ENCODE results near the gene P4HA1.
"Not testable (repeated sequence)": the region's sequence is repeated elsewhere in the genome, so short reads cannot be mapped to it uniquely, and the experiment has no call there.

Gene P4HA1

DNA sequence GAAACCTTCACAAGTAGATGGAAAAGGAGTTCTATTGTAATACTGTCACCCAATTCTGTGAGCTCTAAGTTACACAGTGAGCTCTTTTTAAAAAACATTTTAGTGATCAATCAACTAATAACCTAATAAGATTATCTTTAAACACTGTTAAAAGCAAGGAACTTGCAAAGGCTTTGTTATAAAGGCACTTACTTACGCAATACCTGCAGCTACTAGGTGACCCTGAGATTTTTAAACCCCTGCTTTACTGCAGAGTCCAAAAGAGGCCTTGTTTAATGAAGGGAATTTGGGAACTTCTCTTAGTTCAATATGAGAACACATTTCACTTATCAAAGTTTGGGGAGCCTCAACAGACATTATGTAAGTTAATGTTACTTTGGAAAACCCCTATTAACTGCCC is 53.3 kb downstream of the P4HA1 start:
- no peak for DNase-seq (ENCODE audit: low spot score)

DNA sequence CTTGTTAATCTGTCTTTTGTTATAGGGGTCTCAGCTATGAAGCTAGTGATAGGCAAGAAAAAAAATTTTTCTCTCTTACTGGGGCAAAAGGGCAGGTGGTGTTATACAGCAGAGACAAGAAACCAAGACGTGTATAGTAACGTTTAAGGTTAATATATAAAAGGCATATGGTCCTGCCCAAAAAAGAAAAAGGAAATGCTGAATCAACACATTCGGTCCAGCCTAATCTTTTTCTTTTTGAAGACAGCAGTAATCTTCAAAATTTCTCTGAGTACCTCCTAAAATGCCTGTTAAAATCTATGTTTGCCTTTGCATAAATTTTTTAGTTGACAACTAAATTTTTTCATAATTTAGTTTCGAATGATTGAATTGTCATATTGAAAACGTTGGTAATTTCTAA is 54.5 kb downstream of the P4HA1 start:
- DNase-seq (ENCODE audit: low spot score) = no peak

DNA sequence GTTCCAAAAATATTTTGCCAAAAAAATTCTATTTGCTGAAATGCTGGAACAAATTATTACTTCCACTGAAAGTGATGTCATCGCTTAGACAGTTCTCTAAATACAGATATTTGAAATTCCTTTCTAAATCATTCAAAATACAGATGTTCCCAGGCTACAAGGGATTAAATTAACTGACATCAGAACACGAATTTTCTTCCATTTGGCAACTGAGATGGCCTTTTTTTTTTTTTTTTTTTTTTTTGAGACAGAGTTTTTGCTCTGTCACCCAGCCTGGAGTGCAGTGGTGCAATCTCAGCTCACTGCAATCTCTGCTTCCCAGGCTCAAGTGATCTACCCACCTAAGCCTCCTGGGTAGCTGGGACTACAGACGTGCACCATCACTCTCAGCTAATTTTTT is 57.0 kb downstream of the P4HA1 start:
- no peak for DNase-seq (ENCODE audit: low spot score)

DNA sequence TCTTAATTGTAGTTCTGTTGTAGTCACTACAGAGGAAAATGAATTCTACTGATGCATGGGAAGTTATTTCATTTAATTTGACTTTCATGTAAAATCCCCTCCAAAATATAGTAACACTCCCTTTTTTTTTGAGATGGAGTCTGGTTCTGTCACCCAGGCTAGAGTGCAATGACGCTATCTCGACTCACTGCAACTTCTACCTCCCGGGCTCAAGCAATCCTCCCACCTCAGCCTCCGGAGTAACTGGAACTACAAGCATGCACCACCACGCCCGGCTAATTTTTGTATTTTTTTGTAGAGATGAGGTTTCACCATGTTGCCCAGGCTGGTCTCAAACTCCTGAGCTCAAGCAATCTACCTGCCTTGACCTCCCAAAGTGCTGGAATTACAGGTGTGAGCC is 60.4 kb downstream of the P4HA1 start:
- not testable (repeated sequence) for DNase-seq (ENCODE audit: low spot score)

DNA sequence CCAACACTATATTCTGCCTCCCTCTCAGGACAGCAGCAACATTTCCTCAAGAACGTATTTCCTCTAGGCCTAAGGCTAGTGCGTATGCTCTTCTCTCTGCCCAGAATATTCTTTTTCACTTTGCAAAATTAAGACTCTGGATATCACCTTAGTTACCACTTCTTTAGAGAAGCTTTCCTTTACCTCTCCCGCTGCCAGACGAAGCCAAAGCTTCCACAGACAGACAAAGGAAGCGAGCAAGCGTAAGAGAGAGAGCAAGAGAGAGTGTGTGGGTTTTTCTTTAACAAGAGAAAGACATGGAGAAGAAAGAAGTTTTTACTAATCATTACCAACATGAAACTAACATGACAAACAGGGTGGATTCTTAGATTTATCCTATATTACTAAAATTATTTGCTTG is 64.1 kb downstream of the P4HA1 start:
- DNase-seq (ENCODE audit: low spot score) = no peak

DNA sequence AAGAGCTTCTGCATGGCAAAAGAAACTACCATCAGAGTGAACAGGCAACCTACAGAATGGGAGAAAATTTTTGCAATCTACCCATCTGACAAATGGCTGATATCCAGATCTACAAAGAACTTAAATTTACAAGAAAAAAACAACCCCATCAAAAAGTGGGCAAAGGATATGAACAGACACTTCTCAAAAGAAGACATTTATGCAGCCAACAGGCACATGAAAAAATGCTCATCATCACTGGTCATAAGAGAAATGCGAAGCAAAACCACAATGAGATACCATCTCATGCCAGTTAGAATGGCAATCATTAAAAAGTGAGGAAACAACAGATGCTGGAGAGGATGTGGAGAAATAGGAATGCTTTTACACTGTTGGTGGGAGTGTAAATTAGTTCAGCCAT is 70.0 kb downstream of the P4HA1 start:
- not testable (repeated sequence) for DNase-seq (ENCODE audit: low spot score)

DNA sequence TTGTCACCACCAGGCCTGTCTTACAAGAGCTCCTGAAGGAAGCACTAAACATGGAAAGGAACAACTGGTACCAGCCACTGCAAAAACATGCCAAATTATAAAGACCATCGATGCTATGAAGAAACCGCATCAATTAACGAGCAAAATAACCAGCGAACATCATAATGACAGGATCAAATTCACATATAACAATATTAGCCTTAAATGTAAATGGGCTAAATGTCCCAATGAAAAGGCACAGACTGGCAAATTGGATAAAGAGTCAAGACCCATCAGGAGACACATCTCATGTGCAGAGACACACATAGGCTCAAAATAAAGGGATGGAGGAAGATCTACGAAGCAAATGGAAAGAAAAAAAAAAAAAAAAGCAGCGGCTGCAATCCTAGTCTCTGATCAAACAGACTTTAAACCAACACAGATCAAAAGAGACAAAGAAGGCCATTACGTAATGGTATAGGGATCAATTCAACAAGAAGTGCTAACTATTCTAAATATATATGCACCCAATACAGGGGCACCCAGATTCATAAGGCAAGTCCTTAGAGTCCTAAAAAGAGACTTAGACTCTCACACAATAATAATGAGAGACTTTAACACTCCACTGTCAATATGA is 73.1 kb downstream of the P4HA1 start:
- not testable (repeated sequence) for DNase-seq (ENCODE audit: low spot score)

DNA sequence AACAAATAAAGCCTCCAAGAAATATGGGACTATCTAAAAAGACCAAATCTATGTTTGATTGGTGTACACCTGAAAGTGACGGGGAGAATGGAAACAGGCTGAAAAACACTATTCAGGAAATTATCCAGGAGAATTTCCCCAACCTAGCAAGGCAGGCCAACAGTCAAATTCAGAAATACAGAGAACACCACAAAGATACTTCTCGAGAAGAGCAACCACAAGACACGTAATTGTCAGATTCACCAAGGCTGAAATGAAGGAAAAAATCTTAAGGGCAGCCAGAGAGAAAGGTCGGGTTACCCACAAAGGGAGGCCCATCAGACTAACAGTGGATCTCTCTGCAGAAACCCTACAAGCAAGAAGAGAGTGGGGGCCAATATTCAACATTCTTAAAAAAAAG is 73.7 kb downstream of the P4HA1 start:
- not testable (repeated sequence) for DNase-seq (ENCODE audit: low spot score)

DNA sequence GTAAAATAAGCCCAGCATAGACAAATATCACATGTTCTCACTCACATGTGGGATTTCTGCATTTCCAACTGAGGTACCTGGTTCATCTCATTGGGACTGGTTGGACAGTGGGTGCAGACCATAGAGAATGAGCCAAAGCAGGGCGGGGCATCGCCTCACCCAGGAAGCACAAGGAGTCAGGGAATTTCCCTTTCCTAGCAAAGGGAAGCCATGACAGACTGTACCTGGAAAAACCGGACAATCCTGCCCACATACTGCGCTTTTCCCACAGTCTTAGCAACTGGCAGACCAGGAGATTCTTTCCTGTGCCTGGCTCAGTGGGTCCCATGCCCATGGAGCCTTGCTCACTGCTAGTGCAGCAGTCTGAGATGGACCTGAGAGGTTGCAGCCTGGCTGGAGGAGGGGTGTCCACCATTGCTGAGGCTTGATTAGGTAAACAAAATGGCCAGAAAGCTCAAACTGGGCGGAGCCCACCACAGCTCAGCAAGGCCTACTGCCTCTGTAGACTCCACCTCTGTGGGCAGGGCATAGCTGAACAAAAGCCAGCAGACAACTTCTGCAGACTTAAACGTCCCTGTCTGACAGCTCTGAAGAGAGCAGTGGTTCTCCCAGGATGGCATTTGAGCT is 75.0 kb downstream of the P4HA1 start:
- not testable (repeated sequence) for DNase-seq (ENCODE audit: low spot score)

DNA sequence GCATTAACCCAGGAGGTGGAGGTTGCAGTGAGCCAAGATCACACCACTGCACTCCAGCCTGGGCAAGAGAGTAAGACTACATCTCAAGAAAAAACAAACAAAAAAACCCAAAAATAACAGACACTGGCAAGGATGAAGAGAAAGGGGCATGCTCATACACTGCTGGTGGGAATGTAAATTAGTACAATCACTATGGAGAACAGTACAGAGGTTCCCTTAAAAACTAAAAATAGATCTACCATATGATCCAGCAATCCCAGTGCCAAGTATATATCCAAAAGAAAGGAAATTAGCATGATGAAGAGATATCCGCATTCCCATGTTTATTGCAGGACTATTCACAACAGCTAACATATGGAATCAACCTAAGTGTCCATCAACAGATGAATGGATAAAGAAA is 75.6 kb downstream of the P4HA1 start:
- no peak for DNase-seq (ENCODE audit: low spot score)

DNA sequence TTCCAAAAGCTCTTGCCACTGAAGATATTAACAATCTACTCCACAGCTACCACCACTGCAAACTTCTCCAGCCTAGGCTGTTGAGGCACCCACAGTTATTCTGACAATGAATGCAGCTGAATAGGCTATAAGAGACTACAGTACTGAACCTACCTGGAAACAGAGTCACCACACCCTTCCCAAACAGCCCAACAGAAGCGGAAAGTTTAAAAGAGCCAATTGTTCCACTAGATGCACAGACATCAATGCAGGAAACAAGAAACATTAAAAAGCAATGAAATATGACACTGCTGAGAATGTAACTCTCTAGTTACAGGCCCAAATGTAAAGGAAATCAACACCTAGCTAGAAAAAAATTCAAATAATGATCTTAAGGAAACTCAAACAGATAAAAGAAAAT is 77.6 kb downstream of the P4HA1 start:
- no peak for DNase-seq (ENCODE audit: low spot score)

DNA sequence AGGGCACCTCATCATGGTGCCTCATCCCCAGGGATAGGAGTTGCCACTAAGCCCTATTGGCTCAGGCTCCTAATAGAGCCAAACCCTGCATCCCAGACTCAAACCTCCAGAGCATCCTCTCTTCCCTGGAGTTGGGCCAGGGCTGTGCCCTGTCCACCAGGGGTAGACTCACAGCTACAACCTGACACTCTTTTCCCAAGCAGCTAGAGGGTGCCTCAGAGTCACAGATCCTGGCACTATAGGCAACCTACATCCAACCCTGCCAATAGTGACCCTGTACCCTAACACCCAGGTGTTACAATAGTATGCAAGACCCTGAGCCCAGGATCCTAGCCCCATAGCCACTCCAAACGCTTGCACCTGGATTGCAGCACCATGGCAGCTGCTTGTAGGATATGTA is 78.0 kb downstream of the P4HA1 start:
- no peak for DNase-seq (ENCODE audit: low spot score)

DNA sequence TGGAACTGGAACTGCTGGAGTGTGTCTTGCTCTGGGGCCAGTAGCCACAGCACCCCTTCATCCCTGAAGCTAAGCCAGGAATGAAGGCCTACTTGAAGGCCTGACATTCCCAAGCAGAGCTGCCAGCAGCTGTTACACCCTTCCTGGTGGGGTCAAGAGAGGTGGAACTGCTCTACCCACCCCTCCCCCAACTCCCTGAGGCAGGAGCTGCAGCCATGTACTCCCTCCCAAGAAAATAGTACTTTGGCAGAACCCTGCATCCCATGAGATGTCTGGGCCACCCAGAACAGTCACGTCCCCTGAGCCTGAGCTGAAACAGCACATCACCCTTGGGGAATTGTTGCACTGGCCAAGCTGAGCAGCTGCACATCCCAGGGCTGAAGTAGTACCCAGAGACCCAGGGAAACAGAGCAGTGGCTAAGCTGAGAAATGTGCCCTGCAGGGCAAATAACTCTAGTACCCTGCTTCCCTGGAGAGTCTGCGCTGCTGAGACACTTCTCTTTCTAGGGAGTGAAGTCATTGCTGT is 78.6 kb downstream of the P4HA1 start:
- no peak for DNase-seq (ENCODE audit: low spot score)

DNA sequence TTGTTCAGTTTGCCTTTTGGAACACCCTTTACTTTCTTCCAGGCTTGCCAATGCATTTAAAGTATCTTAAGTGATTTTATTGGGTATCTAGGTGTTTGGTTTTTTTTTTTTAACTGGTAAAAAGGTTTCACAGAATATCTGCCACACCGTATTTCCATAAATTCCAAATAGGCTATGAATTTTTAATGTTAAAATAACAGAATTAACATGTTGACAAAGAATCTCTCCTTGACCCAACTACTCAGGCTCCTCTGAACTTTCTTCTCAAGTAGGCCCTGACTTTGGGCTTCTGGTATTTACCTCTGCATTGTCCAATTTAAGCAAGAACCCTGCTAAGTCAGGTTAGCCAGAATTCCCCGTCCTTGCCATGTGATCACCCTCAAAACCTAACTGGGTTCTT is 80.9 kb downstream of the P4HA1 start:
- DNase-seq (ENCODE audit: low spot score) = no peak

DNA sequence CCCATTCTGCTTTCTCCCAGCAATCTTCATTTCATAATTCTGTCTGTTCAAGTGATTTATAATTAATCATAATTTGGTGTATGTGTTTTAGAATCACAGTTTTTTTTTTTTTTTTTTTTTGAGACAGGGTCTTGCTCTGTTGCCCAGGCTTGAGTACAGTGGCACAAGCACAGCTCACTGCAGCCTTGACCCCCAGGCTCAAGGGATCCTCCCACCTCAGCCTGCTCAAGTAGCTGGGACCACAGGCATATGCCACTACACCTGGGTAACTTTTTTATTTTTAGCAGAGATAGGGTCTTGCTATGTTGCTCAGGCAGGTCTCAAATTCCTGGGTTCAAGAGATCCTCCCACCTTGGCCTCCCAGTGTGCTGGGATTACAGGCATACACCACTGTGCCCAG is 92.8 kb downstream of the P4HA1 start:
- DNase-seq (ENCODE audit: low spot score) = no peak

DNA sequence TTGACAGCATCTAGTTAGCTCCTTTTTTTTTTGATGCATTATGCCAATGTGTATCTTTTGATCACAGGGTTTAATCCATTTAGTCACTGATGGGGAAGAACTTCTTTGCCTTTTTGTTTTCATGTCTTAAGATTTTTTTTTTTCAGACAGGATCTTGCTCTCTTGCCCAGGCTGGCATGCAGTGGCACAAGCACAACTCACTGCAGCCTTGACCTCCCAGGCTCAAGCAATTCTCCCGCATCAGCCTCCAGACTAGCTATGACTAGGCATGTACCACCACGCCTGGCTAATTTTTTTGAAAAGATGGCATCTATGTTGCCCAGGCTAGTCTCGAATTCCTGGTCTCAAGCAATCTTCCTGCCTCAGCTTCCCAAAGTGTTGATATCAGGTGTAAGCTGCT is 95.7 kb downstream of the P4HA1 start:
- DNase-seq (ENCODE audit: low spot score) = no peak

DNA sequence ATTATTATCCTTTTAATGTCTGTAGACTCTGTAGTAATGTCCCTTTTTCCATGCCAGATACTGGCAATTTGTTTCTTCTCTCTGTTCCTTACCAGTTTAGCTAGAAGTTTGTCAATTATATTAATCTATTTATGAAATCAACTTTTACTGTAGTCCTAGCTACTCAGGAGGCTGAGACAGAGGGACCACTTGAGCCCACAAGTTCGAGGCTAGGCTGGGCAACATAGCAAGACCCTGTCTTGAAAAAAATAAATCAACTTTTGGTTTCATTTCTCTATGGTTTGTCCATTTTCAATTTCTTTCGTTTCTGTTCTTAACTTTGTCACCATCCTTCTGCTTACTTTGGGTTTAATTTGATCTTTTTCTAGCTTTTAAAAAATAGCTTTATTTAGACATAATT is 99.6 kb downstream of the P4HA1 start:
- DNase-seq (ENCODE audit: low spot score) = no peak

DNA sequence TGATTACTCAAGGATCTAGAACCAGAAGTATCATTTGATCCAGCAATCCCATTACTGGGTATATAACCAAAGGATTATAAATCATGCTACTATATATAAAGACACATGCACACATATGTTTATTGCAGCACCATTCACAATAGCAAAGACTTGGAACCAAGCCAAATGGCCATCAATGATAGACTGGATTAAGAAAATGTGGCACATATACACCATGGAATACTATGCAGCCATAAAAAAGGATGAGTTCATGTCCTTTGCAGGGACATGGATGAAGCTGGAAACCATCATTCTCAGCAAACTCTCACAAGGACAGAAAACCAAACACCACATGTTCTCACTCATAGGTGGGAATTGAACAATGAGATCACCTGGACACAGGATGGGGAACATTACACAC is 101.2 kb downstream of the P4HA1 start:
- DNase-seq (ENCODE audit: low spot score) = not testable (repeated sequence)

DNA sequence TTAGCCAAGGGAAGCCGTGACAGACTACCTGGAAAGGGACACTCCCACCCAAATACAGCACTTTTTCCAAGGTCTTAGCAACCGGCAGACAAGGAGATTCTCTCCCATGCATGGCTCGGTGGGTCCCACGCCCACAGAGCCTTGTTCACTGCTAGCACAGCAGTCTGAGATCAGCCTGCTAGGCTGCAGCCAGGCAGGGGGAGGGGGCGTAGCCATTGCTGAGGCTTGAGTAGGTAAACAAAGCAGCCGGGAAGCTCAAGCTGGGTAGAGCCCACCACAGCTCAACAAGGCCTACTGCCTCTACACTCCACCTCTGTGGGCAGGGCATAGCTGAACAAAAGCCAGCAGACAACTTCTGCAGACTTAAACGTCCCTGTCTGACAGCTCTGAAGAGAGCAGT is 106.9 kb downstream of the P4HA1 start:
- DNase-seq (ENCODE audit: low spot score) = not testable (repeated sequence)

DNA sequence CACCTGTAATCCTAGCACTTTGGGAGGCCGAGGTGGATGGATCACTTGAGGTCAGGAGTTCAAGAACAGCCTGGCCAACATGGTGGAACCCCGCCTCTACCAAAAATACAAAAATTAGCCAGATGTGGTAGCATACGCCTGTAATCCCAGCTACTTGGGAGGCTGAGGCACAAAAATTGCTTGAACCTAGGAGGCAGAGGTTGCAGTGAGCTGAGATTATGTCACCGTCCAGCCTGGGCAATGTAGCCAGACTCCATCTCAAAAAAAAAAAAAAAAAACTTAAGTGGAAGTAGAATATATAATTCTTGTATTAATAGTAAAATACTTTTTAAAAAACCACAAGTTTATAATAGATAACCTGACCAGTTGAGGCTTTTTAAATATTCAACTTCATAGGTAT is 112.0 kb downstream of the P4HA1 start:
- DNase-seq (ENCODE audit: low spot score) = not testable (repeated sequence)

DNA sequence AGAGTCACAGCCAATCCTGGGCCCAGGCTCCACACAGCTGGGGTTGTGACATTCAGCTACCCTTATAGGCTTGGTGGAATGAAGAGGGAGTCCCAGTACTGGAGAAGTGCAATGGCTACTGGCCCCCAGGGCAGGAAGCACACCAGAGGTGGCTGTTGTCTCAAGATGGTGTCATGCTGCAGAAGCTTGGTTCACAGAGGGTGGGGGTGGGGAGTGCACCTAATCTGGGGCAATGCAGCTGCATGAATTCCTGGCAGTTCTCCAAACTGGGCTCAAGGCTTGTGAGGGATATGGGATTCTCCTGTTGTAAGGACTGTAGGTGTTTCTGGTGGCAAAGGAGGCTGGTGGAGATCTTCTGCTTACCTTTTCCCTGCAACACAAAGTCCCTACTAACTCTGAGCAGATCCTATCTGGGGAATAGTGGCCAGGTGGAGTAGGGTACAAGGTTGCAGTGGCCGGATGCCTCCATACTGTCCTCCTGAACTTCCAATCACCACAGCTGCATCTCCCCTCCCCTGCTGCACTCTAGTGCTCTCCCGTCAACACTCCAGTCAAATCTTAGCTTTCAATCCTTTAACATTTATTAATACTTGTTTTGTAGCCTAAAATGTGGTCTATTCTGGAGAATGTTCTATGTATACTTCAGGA is 114.7 kb downstream of the P4HA1 start:
- DNase-seq (ENCODE audit: low spot score) = no peak

DNA sequence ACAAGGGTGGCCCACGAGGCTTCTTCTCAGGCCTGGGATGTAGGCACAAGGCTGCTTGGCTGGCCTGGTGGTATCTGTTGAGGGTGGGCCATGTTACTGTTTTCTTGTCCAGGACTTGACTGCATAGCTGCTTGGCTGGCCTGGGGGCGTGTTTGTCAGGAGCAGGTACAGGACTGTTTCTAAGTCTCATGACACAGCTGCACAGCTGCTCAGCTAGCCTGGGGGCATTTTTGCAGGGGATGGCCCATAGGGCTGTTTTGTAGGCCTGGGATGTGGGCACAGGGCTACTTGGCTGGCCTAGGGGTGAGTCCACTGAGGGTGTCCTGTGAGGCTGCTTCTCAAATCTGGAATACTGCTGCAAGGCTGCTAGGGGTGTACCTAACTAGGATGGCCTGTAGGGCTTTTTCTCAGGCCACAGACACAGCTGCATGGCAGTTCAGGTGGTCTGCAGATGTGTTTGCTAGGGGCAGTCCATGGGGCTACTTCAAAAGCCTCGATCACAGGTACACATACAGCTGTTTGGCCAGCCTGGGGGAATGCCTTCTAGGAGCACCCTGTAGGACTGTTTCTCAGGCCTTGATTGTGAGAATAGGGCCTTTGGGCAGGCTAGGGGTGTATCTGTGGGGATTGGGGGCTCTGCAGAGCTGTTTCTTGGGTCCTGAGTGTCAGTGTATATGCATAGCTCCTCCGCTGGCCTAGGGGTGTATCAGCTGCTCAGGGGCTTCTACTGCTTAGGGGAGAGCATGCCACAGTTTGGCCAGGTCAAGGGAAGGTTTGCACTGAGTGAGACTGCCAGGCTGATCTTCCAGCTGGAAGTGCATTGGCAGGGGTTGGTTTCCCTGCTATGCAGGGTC is 115.4 kb downstream of the P4HA1 start:
- DNase-seq (ENCODE audit: low spot score) = no peak

DNA sequence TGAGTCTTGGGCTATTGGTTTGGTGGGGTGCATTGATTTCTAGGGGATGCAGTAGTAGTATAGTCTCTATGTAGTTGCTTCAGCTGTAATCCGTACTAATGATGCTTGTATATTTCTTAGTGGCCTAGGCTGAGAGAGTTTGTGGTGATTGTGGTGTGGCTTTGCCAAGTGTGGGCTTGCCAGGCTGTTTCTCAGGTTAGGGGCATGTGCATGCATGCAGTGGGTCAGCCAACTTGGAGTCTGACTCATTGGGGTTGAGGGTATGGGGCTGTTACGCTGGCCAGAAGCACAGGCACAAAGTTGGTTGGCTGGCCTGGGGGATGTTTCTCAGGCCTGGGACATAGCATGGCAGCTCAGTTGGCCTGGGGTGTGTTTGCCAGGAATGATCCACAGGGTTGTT is 116.3 kb downstream of the P4HA1 start:
- no peak for DNase-seq (ENCODE audit: low spot score)

Measured in left forelimb (tissue), 1 donor.